MCF 10A (cell line): ENCODE measurements around the gene DCLK1. TPM values are rescaled to one million over a fixed set of nuclear protein-coding genes. Genes with fewer than 3 reads are reported as not detected.

Experiments used
- BruUV-seq: library from RNA; stranded (reverse); fragments of 400-500 nt; replicated peaks from 2 replicates; lab custom pipeline; 2021; lab: Mats Ljungman, UMichigan
- CTCF ChIA-PET: fragments of 300-600 bp; sonication (Branson Sonifier 250); formaldehyde crosslinking; extraction: SDS; loops from one replicate; lab custom pipeline; 2021; ENCODE audit warnings: antibody characterized with exemption, inconsistent platforms; lab: Yijun Ruan, JAX
- POLR2A ChIA-PET: fragments of 300-600, 350-650 bp; sonication (Branson Sonifier 250); formaldehyde crosslinking; extraction: SDS; loops from one replicate; lab custom pipeline; 2020; ENCODE audit warnings: antibody characterized with exemption, inconsistent platforms; lab: Yijun Ruan, JAX
- DNase-seq: peaks from one replicate; pipeline ENCODE4 v3.0.0-alpha.2; 2018; ENCODE audit not compliant: unreplicated experiment
- H3K27ac Mint-ChIP-seq: one replicate; pipeline ENCODE4 v1.8.0; 2022; ENCODE audit warnings: mild to moderate bottlenecking, low read depth, mixed read lengths; ENCODE audit not compliant: unreplicated experiment
- H3K27me3 Mint-ChIP-seq: one replicate; pipeline ENCODE4 v1.8.0; 2022; ENCODE audit warnings: mixed read lengths; ENCODE audit not compliant: insufficient read depth, unreplicated experiment
- H3K36me3 Mint-ChIP-seq: one replicate; pipeline ENCODE4 v1.8.0; 2022; ENCODE audit warnings: mild to moderate bottlenecking, moderate library complexity, mixed read lengths; ENCODE audit not compliant: insufficient read depth, unreplicated experiment
- H3K4me1 Mint-ChIP-seq: one replicate; pipeline ENCODE4 v1.8.0; 2022; ENCODE audit warnings: mixed read lengths; ENCODE audit not compliant: insufficient read depth, unreplicated experiment
- H3K4me3 Mint-ChIP-seq: one replicate; pipeline ENCODE4 v1.8.0; 2022; ENCODE audit warnings: mild to moderate bottlenecking, moderate library complexity, mixed read lengths; ENCODE audit not compliant: unreplicated experiment
- H3K9me3 Mint-ChIP-seq: one replicate; pipeline ENCODE4 v1.8.0; 2022; ENCODE audit warnings: mixed read lengths; ENCODE audit not compliant: unreplicated experiment
- intact Hi-C: fragments of 100-400 bp; cut with micrococcal nuclease; formaldehyde crosslinking; loops from 2 replicates; pipeline ENCODE4 v1.14.1; 2022
- total RNA-seq: library from RNA; stranded (reverse); gene quantifications from 2 replicates; pipeline ENCODE4 v1.2.3, GENCODE V29; 2022
- TF ChIP-seq, protein P1 (sequence below): fragments of 200-600 bp; IDR thresholded peaks from one replicate; pipeline ENCODE4 v1.8.0; 2022; ENCODE audit warnings: antibody characterized with exemption, mild to moderate bottlenecking; ENCODE audit not compliant: unreplicated experiment

DCLK1 gene
- total RNA-seq, 1 experiment from 2014 or later = 0.44 TPM

DNA sequence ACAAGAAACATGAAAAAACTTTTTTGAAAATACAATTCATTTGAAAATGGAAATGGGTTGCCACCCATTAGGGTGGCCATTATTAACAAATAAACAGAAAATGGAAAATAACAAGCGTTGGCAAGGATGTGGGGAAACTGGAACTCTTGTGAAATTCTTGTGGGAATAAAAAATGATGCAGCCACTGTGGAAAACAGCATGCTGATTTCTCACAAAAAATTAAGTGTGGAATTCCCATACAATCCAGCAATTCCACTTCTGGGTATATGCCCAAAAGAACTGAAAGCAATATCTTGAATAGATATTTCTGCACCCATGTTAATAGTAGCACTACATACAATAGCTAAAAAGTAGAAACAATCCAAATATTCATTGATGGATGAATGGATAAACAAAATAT is 165.2 kb downstream of the DCLK1 start:
- Mint-ChIP-seq H3K27ac (no peak overlapping the region), H3K9me3 (no peaks in the 10 kb centered on the region), H3K4me3 (no peak overlapping the region), H3K27me3 (no peaks in the 10 kb centered on the region), H3K36me3 (no peaks in the 10 kb centered on the region), H3K4me1 (no peaks in the 10 kb centered on the region)
- intact Hi-C loops = no loop called here
- POLR2A ChIA-PET = interaction anchor here (0.6 to 0.9 kb wide), 3 partner anchors 13 to 1772 kb away, joined by 3 to 4 read pairs (median 4); no protein-coding TSS in a partner anchor
- TF ChIP-seq, protein P1, sequence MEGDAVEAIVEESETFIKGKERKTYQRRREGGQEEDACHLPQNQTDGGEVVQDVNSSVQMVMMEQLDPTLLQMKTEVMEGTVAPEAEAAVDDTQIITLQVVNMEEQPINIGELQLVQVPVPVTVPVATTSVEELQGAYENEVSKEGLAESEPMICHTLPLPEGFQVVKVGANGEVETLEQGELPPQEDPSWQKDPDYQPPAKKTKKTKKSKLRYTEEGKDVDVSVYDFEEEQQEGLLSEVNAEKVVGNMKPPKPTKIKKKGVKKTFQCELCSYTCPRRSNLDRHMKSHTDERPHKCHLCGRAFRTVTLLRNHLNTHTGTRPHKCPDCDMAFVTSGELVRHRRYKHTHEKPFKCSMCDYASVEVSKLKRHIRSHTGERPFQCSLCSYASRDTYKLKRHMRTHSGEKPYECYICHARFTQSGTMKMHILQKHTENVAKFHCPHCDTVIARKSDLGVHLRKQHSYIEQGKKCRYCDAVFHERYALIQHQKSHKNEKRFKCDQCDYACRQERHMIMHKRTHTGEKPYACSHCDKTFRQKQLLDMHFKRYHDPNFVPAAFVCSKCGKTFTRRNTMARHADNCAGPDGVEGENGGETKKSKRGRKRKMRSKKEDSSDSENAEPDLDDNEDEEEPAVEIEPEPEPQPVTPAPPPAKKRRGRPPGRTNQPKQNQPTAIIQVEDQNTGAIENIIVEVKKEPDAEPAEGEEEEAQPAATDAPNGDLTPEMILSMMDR = no peak
- no TSS peak for BruUV-seq
- no peak for DNase-seq
- CTCF ChIA-PET = interaction anchor here (0.6 to 1.0 kb wide), 2 partner anchors 309 to 798 kb away, joined by 3 to 4 read pairs; no protein-coding TSS in a partner anchor

DNA sequence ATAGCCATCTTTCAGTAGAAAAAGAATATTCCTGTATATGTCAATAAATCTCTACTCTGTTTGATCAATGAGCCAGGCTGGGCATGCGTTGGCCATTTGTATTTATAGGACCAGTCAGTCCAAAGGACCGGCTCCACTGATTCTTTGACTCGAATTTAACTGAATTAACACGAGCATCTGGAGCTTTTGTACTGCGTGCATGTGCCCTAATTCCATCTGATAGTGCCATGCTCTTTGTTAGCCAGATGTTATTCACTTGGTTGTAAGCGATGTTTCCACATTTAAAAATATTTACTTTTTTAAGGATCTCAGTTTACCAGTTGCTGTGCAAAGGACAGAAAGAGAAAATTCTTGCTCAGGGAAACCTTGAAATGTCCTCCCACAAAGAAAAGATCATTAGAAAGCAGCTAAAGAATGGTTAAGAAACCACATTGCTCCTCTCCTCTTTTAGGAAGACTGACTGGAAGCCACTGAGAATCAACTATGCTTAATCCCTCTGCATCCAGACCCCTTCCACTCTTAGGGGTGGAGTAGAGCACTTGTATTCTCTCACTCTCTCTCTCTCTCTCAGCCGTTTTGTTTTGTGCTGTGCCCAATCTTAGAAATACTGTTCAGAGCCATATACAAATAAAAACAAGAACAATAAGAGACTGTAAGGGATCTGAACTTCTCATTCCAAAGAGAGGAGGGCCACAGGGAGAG is 165.8 kb downstream of the DCLK1 start:
- Mint-ChIP-seq H3K4me1 (no peaks in the 10 kb centered on the region), H3K27ac (no peak overlapping the region), H3K9me3 (no peaks in the 10 kb centered on the region), H3K27me3 (no peaks in the 10 kb centered on the region), H3K36me3 (no peaks in the 10 kb centered on the region), H3K4me3 (no peak overlapping the region)
- TF ChIP-seq, protein P1 = no peak
- CTCF ChIA-PET = interaction anchor here (0.6 to 1.0 kb wide), 2 partner anchors 310 to 797 kb away, joined by 3 to 4 read pairs; no protein-coding TSS in a partner anchor
- intact Hi-C loops = no loop called here
- POLR2A ChIA-PET = interaction anchor here (0.6 to 0.9 kb wide), 3 partner anchors 14 to 1772 kb away, joined by 3 to 4 read pairs (median 4); no protein-coding TSS in a partner anchor
- no peak for DNase-seq
- BruUV-seq = no TSS peak

- CTCF ChIA-PET = interaction anchor here (0.6 to 0.7 kb wide), 2 partner anchors 14 to 149 kb away, joined by 3 to 4 read pairs; no protein-coding TSS in a partner anchor
- no peaks in the 10 kb centered on the region for H3K27me3 Mint-ChIP-seq
- H3K9me3 Mint-ChIP-seq = no peaks in the 10 kb centered on the region
- BruUV-seq = no TSS peak
- intact Hi-C loops = no loop called here
- H3K36me3 Mint-ChIP-seq = no peaks in the 10 kb centered on the region
- POLR2A ChIA-PET = interaction anchor here (0.6 kb wide), 1 partner anchor 120 kb away, joined by 4 read pairs; no protein-coding TSS in a partner anchor
- TF ChIP-seq, protein P1 = no peak
- H3K4me3 Mint-ChIP-seq = no peak overlapping the region
- H3K4me1 Mint-ChIP-seq = no peaks in the 10 kb centered on the region
- DNase-seq = peak; percentile 75
- no peak overlapping the region for H3K27ac Mint-ChIP-seq
Observed at GRCh38 chr13:35964863-35965180, 166.4 kb downstream of the DCLK1 start.

DNA sequence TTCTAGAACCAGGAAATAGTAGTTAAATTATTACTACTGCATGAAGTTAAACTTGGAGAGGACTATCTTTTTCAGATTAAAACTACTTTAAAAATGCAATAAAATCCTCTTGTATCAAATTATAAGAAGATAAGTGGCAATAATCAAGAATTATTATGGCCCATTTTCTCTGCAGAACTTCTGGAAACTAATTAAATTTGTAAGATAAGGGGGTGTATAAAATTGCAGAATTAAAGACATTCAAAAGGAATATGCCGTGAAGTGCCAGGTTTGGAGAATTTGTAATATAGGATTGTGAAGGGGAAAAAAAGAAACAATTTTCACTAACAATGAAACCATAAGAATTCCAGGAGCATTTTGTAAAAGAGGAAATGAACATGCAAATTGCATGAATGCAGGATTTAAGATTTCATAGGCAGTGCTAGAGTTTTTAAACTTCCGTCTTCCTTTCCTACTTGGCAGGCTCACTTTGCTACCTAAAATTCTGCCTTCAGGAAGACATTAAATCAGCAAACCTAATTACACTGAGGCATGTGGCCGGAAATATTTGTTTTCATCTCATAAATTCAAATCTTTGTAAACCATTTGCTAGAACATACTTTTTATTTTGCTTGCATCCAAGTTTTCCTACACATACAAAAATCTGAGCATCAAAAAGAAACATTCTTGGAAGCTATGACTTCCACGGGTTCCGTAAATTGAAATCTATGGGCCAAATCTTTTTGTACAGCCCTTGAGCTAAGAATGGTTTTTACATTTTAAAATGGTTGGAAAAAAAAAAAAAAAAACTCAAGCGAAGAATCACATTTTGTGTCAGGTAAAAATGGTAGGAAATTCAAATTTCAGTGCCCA is 166.9 kb downstream of the DCLK1 start:
- TF ChIP-seq, protein P1 = no peak
- no peak overlapping the region for H3K4me3 Mint-ChIP-seq
- H3K27ac Mint-ChIP-seq = no peak overlapping the region
- ChIA-PET CTCF (interaction anchor here (0.6 to 0.7 kb wide), 2 partner anchors 15 to 150 kb away, joined by 3 to 4 read pairs; no protein-coding TSS in a partner anchor), POLR2A (interaction anchor here (0.6 kb wide), 1 partner anchor 121 kb away, joined by 4 read pairs; no protein-coding TSS in a partner anchor)
- no peaks in the 10 kb centered on the region for H3K4me1 Mint-ChIP-seq
- H3K27me3 Mint-ChIP-seq = no peaks in the 10 kb centered on the region
- no TSS peak for BruUV-seq
- no peak for DNase-seq
- H3K36me3 Mint-ChIP-seq = no peaks in the 10 kb centered on the region
- no peaks in the 10 kb centered on the region for H3K9me3 Mint-ChIP-seq
- intact Hi-C loops = no loop called here
